A549 treated with AZD9567 at 1 μM for 4 hours (cell line): ENCODE data around the gene ALPP. TPM values are rescaled to one million over a fixed set of nuclear protein-coding genes. Genes with fewer than 3 reads are reported as not detected.

Experiments
- total RNA-seq: library from RNA; stranded (reverse); fragments of 200-300 nt; extraction: Qiagen RNA extraction; gene quantifications from 5 replicates; pipeline ENCODE4 v1.2.3, GENCODE V29; 2022; ENCODE audit not compliant: insufficient read depth

Gene ALPP
- 3.1 to 5.7 TPM (median 4.2 TPM) in 5 replicates for total RNA-seq

GRCh38 chr2:232378735-232379151 is at the start of gene ALPP:
Gene ALPP, plus strand, starts transcription at chr2:232378751. Its CDS starts 52 bp downstream, at chr2:232378803.

GRCh38 chr2:232406556-232407310 is 28.2 kb downstream of the ALPP start, which contains the start of gene ALPG:
Gene ALPG, plus strand, starts transcription at chr2:232406844. Its CDS starts 51 bp downstream, at chr2:232406895.

Other genes with a start within 250 kb of the ALPP start
- gene ALPG, start 28.1 kb downstream of the ALPP start, total RNA-seq = 0.22 to 0.31 TPM (median 0.25 TPM) in 4 of 5 replicates, not detected in the other
- not detected in 5 replicates for gene ALPI, start 77.4 kb downstream of the ALPP start, total RNA-seq
- 0.14 to 0.31 TPM (median 0.18 TPM) in 4 of 5 replicates, not detected in the other for gene ECEL1, start 109.1 kb downstream of the ALPP start, total RNA-seq
- gene PRSS56, start 141.6 kb downstream of the ALPP start, total RNA-seq = 0.09 to 0.14 TPM (median 0.13 TPM) in 3 of 5 replicates, not detected in the others
- gene CHRND, start 147.4 kb downstream of the ALPP start, total RNA-seq = not detected in 5 replicates
- not detected in 5 replicates for gene CHRNG, start 160.9 kb downstream of the ALPP start, total RNA-seq
- 4.1 to 5.0 TPM (median 4.5 TPM) in 5 replicates for gene TIGD1, start 171.8 kb downstream of the ALPP start, total RNA-seq
- 85.2 to 288 TPM (median 88.5 TPM) in 5 replicates for gene EIF4E2, start 171.9 kb downstream of the ALPP start, total RNA-seq